HepG2 (cell line): Measurements from ENCODE around the gene TBC1D16. TPM values are rescaled to one million over a fixed set of nuclear protein-coding genes. Genes with fewer than 3 reads are reported as not detected.

ENCODE experiments used
- AHR ChIP-seq: IDR thresholded peaks from 2 replicates; pipeline ENCODE4 v1.6.1; 2018; ENCODE audit warnings: missing genetic modification reagents, missing compliant biosample characterization
- GATA4 ChIP-seq: sonication (generic); IDR thresholded peaks from 2 replicates; pipeline ENCODE4 v1.6.1; 2016; ENCODE audit warnings: antibody characterized with exemption, low read depth, borderline replicate concordance
- GZF1 ChIP-seq: sonication (generic); formaldehyde crosslinking; IDR thresholded peaks from 2 replicates; pipeline ENCODE4 v1.5.1; 2020; ENCODE audit warnings: mild to moderate bottlenecking, missing genetic modification reagents
- HOXA3 ChIP-seq: sonication (generic); formaldehyde crosslinking; IDR thresholded peaks from 2 replicates; pipeline ENCODE4 v1.5.0; 2020; ENCODE audit warnings: missing genetic modification reagents
- KDM2A ChIP-seq: sonication (generic); formaldehyde crosslinking; IDR thresholded peaks from 2 replicates; pipeline ENCODE4 v1.4.0; 2020; ENCODE audit warnings: low read depth, missing genetic modification reagents, borderline replicate concordance
- MAFK ChIP-seq, 2 experiments: IDR thresholded peaks in 1 of 2; conservative IDR thresholded peaks in 1 of 2; 2 replicates each; pipeline ENCODE4 v1.6.1; 2011; ENCODE audit warnings: improper control_type of control experiment in 2 of 2, low read length in 2 of 2
- MEIS1 ChIP-seq: sonication (generic); formaldehyde crosslinking; IDR thresholded peaks from 2 replicates; pipeline ENCODE4 v1.9.0; 2021; ENCODE audit warnings: mild to moderate bottlenecking, missing genetic modification reagents, moderate library complexity, borderline replicate concordance
- MLXIP ChIP-seq: sonication (generic); formaldehyde crosslinking; IDR thresholded peaks from 2 replicates; pipeline ENCODE4 v1.9.0; 2021; ENCODE audit warnings: missing genetic modification reagents, borderline replicate concordance
- NFE2L2 ChIP-seq: fragments of 150-350 bp; IDR thresholded peaks from 2 replicates; pipeline ENCODE4 v1.6.1; 2014; ENCODE audit warnings: low read length
- RBAK ChIP-seq: sonication (generic); formaldehyde crosslinking; IDR thresholded peaks from 2 replicates; pipeline ENCODE4 v1.5.1; 2020; ENCODE audit warnings: mild to moderate bottlenecking, missing genetic modification reagents
- RBM39 ChIP-seq: fragments of 200-400 bp; formaldehyde crosslinking; IDR thresholded peaks from one replicate; pipeline ENCODE4 v1.6.1; 2018; ENCODE audit warnings: antibody characterized with exemption, mild to moderate bottlenecking, low read depth, low read length; ENCODE audit not compliant: poor library complexity, severe bottlenecking
- SALL1 ChIP-seq: sonication (generic); formaldehyde crosslinking; IDR thresholded peaks from 2 replicates; pipeline ENCODE4 v1.8.0; 2022; ENCODE audit warnings: mild to moderate bottlenecking, missing genetic modification reagents
- SMAD3 ChIP-seq: sonication (generic); formaldehyde crosslinking; IDR thresholded peaks from 2 replicates; pipeline ENCODE4 v1.4.0; 2020; ENCODE audit warnings: missing genetic modification reagents
- SSRP1 ChIP-seq: IDR thresholded peaks from 2 replicates; pipeline ENCODE4 v1.6.1; 2016; ENCODE audit warnings: control low read depth
- polyA plus RNA-seq, 8 experiments: library from polyadenylated mRNA; depleted of rRNA in 3 of 8; stranded (reverse) in 7 of 8; unstranded in 1 of 8; fragments of >200 nt; fragmentation: Illumina TruSeq in 4 of 8; extraction: Trizol in 4 of 8; gene quantifications; 2 replicates each; pipeline versions ENCODE4 v1.2.1 to v1.2.3, GENCODE V29; 2011 to 2016; ENCODE audit warnings: low read depth in 4 of 8, missing spikeins in 1 of 8, mixed read lengths in 1 of 8; ENCODE audit not compliant: insufficient read depth in 1 of 8
- total RNA-seq, 5 experiments: library from RNA; depleted of rRNA; stranded (reverse); fragments of >200 nt; fragmentation: Illumina TruSeq; extraction: Trizol; gene quantifications; 2 replicates each; pipeline ENCODE4 v1.2.3, GENCODE V29; 2016; ENCODE audit warnings: low read depth in 1 of 5
- TF ChIP-seq, protein P1 (sequence below): sonication (generic); formaldehyde crosslinking; IDR thresholded peaks from 2 replicates; pipeline ENCODE4 v1.4.0; 2020; ENCODE audit warnings: missing genetic modification reagents, borderline replicate concordance
- TF ChIP-seq, protein P2 (sequence below): sonication (generic); formaldehyde crosslinking; IDR thresholded peaks from 2 replicates; pipeline ENCODE4 v1.5.0; 2020; ENCODE audit warnings: mild to moderate bottlenecking, missing genetic modification reagents

Gene TBC1D16
- total and polyA plus RNA-seq, 2 of the 13 experiments (the other 11 are each of a cell fraction or from before 2014, with no cell fraction given) = 14.9 to 24.9 TPM

GRCh38 chr17:80063830-80064585 lies 28.3 kb upstream of the TBC1D16 start (continued):
- TF ChIP-seq, protein P1, sequence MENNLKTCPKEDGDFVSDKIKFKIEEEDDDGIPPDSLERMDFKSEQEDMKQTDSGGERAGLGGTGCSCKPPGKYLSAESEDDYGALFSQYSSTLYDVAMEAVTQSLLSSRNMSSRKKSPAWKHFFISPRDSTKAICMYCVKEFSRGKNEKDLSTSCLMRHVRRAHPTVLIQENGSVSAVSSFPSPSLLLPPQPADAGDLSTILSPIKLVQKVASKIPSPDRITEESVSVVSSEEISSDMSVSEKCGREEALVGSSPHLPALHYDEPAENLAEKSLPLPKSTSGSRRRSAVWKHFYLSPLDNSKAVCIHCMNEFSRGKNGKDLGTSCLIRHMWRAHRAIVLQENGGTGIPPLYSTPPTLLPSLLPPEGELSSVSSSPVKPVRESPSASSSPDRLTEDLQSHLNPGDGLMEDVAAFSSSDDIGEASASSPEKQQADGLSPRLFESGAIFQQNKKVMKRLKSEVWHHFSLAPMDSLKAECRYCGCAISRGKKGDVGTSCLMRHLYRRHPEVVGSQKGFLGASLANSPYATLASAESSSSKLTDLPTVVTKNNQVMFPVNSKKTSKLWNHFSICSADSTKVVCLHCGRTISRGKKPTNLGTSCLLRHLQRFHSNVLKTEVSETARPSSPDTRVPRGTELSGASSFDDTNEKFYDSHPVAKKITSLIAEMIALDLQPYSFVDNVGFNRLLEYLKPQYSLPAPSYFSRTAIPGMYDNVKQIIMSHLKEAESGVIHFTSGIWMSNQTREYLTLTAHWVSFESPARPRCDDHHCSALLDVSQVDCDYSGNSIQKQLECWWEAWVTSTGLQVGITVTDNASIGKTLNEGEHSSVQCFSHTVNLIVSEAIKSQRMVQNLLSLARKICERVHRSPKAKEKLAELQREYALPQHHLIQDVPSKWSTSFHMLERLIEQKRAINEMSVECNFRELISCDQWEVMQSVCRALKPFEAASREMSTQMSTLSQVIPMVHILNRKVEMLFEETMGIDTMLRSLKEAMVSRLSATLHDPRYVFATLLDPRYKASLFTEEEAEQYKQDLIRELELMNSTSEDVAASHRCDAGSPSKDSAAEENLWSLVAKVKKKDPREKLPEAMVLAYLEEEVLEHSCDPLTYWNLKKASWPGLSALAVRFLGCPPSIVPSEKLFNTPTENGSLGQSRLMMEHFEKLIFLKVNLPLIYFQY (CRISPR knock-in tag) = 0 out of 2 replicates have a peak, but pooled peaks have one; percentile 33
- 0 out of 2 replicates have a peak, but pooled peaks have one; percentile 54 for TF ChIP-seq SMAD3
- TF ChIP-seq NFE2L2 = peak; percentile 95
- no peak for TF ChIP-seq RBM39
- peak; percentile 38; the same call in 1 of the 2 replicates for TF ChIP-seq HOXA3 (CRISPR knock-in tag)
- TF ChIP-seq SALL1 (CRISPR knock-in tag) = peak; percentile 39; the same call in 1 of the 2 replicates
- no peak for TF ChIP-seq GZF1 (CRISPR knock-in tag)
- TF ChIP-seq MAFK (conservative IDR thresholded peaks at IDR 0.05 in 1 of 2, IDR thresholded peaks at IDR 0.05 in 1 of 2; ENCODE audit: low read length in 2 of 2) = peak; percentile 44 to 74
- 0 out of 2 replicates have a peak, but pooled peaks have one; percentile 35 for TF ChIP-seq AHR (CRISPR knock-in tag)
- TF ChIP-seq SSRP1 (CRISPR knock-in tag) = no peak
- TF ChIP-seq MLXIP (CRISPR knock-in tag) = no peak
- TF ChIP-seq GATA4 = no peak
- TF ChIP-seq KDM2A = peak; percentile 73; the same call in 1 of the 2 replicates
- TF ChIP-seq RBAK (CRISPR knock-in tag) = no peak
- TF ChIP-seq, protein P2, sequence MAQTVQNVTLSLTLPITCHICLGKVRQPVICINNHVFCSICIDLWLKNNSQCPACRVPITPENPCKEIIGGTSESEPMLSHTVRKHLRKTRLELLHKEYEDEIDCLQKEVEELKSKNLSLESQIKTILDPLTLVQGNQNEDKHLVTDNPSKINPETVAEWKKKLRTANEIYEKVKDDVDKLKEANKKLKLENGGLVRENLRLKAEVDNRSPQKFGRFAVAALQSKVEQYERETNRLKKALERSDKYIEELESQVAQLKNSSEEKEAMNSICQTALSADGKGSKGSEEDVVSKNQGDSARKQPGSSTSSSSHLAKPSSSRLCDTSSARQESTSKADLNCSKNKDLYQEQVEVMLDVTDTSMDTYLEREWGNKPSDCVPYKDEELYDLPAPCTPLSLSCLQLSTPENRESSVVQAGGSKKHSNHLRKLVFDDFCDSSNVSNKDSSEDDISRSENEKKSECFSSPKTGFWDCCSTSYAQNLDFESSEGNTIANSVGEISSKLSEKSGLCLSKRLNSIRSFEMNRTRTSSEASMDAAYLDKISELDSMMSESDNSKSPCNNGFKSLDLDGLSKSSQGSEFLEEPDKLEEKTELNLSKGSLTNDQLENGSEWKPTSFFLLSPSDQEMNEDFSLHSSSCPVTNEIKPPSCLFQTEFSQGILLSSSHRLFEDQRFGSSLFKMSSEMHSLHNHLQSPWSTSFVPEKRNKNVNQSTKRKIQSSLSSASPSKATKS (CRISPR knock-in tag) = no peak
- TF ChIP-seq MEIS1 (CRISPR knock-in tag) = no peak
